NT2/D1 (cell line): ENCODE measurements around the gene VAV2.

ENCODE experiments used
- SUZ12 ChIP-seq: IDR thresholded peaks from 2 replicates; pipeline ENCODE4 v1.6.1; 2011; ENCODE audit not compliant: insufficient read length, insufficient read depth; ENCODE audit errors: extremely low read depth
- YY1 ChIP-seq: IDR thresholded peaks from 2 replicates; pipeline ENCODE4 v1.6.1; 2011; ENCODE audit not compliant: insufficient read length, insufficient read depth
- ZNF274 ChIP-seq: IDR thresholded peaks from 2 replicates; pipeline ENCODE4 v1.6.1; 2011; ENCODE audit warnings: mild to moderate bottlenecking, low read depth, low read length

DNA sequence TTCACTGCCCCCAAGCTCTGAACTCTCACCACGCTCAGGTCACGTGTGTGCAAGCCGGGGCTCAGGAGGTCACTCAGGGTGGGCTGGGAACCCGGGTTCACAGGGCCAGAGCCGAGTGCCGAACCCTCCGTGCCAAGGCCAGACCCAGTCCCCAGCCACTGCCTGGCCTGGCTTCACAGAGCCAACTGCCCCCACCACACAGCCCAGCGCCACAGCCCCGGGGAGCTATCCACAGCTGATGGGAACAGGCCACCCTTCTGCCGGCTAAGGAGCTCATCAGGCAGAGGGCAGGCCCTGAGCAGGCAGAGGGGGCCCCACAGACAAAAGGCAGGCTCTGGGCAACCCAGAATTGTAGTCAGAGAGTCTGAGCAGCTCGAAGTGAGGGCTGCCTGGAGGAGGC, 117.0 kb downstream of the VAV2 start:
- no peak for TF ChIP-seq YY1
- no peak for TF ChIP-seq SUZ12
- TF ChIP-seq ZNF274, result no peak
